ENCODE results near the gene NPLOC4.

DNA sequence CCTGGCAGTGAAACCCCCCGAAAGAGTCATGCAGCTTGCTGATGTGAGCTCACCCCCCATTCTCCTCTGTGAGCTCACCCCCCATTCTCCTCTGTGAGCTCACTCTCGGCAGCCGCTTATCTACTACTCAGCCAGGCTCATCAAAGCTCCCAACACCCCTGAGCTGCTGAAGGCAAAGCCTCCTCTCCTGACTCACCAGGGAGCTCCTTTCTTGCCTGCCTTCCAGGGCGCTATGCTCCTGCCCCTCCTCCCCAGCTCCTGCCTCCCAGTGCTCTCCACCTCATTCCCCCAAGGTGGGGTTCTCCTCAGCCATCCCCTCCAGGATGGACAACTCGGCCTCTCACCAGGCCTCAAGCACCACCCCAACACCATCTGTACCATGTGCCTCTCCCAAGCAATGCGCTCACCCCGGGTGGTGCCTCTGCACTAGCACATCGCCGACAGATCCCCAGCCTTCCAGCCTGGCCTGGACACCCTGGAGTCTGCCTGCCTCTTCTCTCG is 57.0 kb downstream of the NPLOC4 start:
- TF ChIP-seq, protein P1, sequence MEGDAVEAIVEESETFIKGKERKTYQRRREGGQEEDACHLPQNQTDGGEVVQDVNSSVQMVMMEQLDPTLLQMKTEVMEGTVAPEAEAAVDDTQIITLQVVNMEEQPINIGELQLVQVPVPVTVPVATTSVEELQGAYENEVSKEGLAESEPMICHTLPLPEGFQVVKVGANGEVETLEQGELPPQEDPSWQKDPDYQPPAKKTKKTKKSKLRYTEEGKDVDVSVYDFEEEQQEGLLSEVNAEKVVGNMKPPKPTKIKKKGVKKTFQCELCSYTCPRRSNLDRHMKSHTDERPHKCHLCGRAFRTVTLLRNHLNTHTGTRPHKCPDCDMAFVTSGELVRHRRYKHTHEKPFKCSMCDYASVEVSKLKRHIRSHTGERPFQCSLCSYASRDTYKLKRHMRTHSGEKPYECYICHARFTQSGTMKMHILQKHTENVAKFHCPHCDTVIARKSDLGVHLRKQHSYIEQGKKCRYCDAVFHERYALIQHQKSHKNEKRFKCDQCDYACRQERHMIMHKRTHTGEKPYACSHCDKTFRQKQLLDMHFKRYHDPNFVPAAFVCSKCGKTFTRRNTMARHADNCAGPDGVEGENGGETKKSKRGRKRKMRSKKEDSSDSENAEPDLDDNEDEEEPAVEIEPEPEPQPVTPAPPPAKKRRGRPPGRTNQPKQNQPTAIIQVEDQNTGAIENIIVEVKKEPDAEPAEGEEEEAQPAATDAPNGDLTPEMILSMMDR (IDR thresholded peaks at IDR 0.05; ENCODE audit: insufficient read depth, low read length), result no peak
- TF ChIP-seq POLR2AphosphoS5 (IDR thresholded peaks at IDR 0.05; ENCODE audit: low read depth) (no peak), SPI1 (IDR thresholded peaks at IDR 0.05; ENCODE audit: borderline replicate concordance, low read depth) (no peak)
- TF ChIP-seq, protein P2, sequence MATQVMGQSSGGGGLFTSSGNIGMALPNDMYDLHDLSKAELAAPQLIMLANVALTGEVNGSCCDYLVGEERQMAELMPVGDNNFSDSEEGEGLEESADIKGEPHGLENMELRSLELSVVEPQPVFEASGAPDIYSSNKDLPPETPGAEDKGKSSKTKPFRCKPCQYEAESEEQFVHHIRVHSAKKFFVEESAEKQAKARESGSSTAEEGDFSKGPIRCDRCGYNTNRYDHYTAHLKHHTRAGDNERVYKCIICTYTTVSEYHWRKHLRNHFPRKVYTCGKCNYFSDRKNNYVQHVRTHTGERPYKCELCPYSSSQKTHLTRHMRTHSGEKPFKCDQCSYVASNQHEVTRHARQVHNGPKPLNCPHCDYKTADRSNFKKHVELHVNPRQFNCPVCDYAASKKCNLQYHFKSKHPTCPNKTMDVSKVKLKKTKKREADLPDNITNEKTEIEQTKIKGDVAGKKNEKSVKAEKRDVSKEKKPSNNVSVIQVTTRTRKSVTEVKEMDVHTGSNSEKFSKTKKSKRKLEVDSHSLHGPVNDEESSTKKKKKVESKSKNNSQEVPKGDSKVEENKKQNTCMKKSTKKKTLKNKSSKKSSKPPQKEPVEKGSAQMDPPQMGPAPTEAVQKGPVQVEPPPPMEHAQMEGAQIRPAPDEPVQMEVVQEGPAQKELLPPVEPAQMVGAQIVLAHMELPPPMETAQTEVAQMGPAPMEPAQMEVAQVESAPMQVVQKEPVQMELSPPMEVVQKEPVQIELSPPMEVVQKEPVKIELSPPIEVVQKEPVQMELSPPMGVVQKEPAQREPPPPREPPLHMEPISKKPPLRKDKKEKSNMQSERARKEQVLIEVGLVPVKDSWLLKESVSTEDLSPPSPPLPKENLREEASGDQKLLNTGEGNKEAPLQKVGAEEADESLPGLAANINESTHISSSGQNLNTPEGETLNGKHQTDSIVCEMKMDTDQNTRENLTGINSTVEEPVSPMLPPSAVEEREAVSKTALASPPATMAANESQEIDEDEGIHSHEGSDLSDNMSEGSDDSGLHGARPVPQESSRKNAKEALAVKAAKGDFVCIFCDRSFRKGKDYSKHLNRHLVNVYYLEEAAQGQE (IDR thresholded peaks at IDR 0.05; ENCODE audit: insufficient replicate concordance, low read depth), result no peak

Data from HL-60 (cell line).